ENCODE measurements around the gene N4BP2L1. TPM values are rescaled to one million over a fixed set of nuclear protein-coding genes. Genes with fewer than 3 reads are reported as not detected.

N4BP2L1 gene
- total RNA-seq: 4.7 TPM
- long read RNA-seq, partial matches to known transcripts: 0 of 3 reads
- long read RNA-seq, other reads (novel, unspliced or antisense): 0 of 3 reads

GRCh38 chr13:32427852-32428580 is at the start of gene N4BP2L1:
N4BP2L1 (minus strand) TSS chr13:32428130; CDS start chr13:32428082, 48 bp downstream.
- ATAC-seq: peak; percentile 77
- intact Hi-C loops (cut with DNase I): loop anchor here (5.0 kb wide), 2 partner anchors 109 to 116 kb away; partner anchors contain the start of gene N4BP2L2

GRCh38 chr13:32476892-32477291 is 49.0 kb upstream of the N4BP2L1 start:
- ATAC-seq (no peak), DNase-seq (ENCODE audit: missing footprints) (no peak)
- intact Hi-C loops (cut with DNase I): no loop called here

More at GRCh38 chr13:32427852-32428580, at the start of gene N4BP2L1:
- peak; percentile 82 for DNase-seq (ENCODE audit: missing footprints)

GRCh38 chr13:32476021-32476731 is 48.2 kb upstream of the N4BP2L1 start:
- no peak for ATAC-seq
- intact Hi-C loops (cut with DNase I): no loop called here

GRCh38 chr13:32474999-32475792 is 47.3 kb upstream of the N4BP2L1 start:
- no peak for ATAC-seq
- intact Hi-C loops (cut with DNase I): no loop called here
- no peak for DNase-seq (ENCODE audit: missing footprints)

More at GRCh38 chr13:32476021-32476731, 48.2 kb upstream of the N4BP2L1 start:
- DNase-seq (ENCODE audit: missing footprints): no peak

GRCh38 chr13:32473650-32474049 is 45.7 kb upstream of the N4BP2L1 start:
- no peak for ATAC-seq
- no peak for DNase-seq (ENCODE audit: missing footprints)
- intact Hi-C loops (cut with DNase I): no loop called here

GRCh38 chr13:32472194-32472621 is 44.3 kb upstream of the N4BP2L1 start:
- intact Hi-C loops (cut with DNase I): no loop called here
- ATAC-seq (no peak), DNase-seq (ENCODE audit: missing footprints) (no peak)

GRCh38 chr13:32471187-32471922 is 43.4 kb upstream of the N4BP2L1 start:
- peak; percentile 83 for ATAC-seq
- intact Hi-C loops (cut with DNase I): no loop called here
- no peak for DNase-seq (ENCODE audit: missing footprints)

- no peak for DNase-seq (ENCODE audit: missing footprints)
- intact Hi-C loops (cut with DNase I): no loop called here
- ATAC-seq: no peak
Observed at GRCh38 chr13:32468502-32469142, 40.7 kb upstream of the N4BP2L1 start.

- intact Hi-C loops (cut with DNase I): no loop called here
- ATAC-seq: no peak
- no peak for DNase-seq (ENCODE audit: missing footprints)
Observed at GRCh38 chr13:32456591-32456990, 28.7 kb upstream of the N4BP2L1 start.

GRCh38 chr13:32455594-32455903 is 27.6 kb upstream of the N4BP2L1 start:
- DNase-seq (ENCODE audit: missing footprints) (no peak), ATAC-seq (no peak)
- intact Hi-C loops (cut with DNase I): no loop called here

GRCh38 chr13:32454886-32455593 is 27.1 kb upstream of the N4BP2L1 start:
- DNase-seq (ENCODE audit: missing footprints): no peak
- ATAC-seq: peak; percentile 39
- intact Hi-C loops (cut with DNase I): no loop called here

GRCh38 chr13:32453981-32454380 is 26.1 kb upstream of the N4BP2L1 start:
- no peak for DNase-seq (ENCODE audit: missing footprints)
- intact Hi-C loops (cut with DNase I): no loop called here
- ATAC-seq: no peak

GRCh38 chr13:32448972-32449371 is 21.0 kb upstream of the N4BP2L1 start:
- intact Hi-C loops (cut with DNase I): no loop called here
- ATAC-seq (no peak), DNase-seq (ENCODE audit: missing footprints) (no peak)

- intact Hi-C loops (cut with DNase I): no loop called here
- DNase-seq (ENCODE audit: missing footprints): no peak
- no peak for ATAC-seq
Observed at GRCh38 chr13:32447894-32448623, 20.1 kb upstream of the N4BP2L1 start.

GRCh38 chr13:32446773-32447465 is 19.0 kb upstream of the N4BP2L1 start:
- intact Hi-C loops (cut with DNase I): no loop called here
- DNase-seq (ENCODE audit: missing footprints) (no peak), ATAC-seq (no peak)

GRCh38 chr13:32446220-32446619 is 18.3 kb upstream of the N4BP2L1 start:
- no peak for ATAC-seq

More at GRCh38 chr13:32446220-32446619, 18.3 kb upstream of the N4BP2L1 start:
- intact Hi-C loops (cut with DNase I): no loop called here
- DNase-seq (ENCODE audit: missing footprints): no peak

Measured in Right ventricle myocardium inferior (tissue), 1 donor.